Measurements from ENCODE around the gene PLCH1.

The PLCH1 gene

DNA sequence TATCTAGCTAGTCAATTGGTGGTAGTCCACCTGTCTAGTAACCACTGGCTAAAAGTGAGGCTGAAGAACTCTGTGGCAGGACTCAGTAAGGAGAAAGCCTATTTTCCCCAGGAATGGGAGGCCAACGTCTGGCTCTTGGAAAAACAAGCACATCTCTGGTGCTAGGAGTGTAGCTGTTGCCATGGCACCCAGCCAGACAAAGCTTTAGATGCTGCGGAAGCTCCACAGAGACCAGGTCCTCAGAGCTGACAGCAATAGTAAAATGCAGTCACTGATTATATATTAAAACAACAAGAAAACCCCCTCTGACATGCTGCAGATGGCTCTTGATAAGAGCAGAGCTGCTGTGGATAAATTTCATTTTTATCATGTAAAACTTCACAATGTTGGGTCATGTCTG is 326.5 kb downstream of the PLCH1 start:
- no peak for TF ChIP-seq CTCF (IDR thresholded peaks at IDR 0.05; ENCODE audit: control insufficient read depth, extremely low read depth, insufficient read depth)
- DNase-seq (ENCODE audit: low read depth): no peak

GRCh38 chr3:155417119-155417517 is 327.8 kb downstream of the PLCH1 start:
- TF ChIP-seq CTCF (IDR thresholded peaks at IDR 0.05; ENCODE audit: control insufficient read depth, extremely low read depth, insufficient read depth): no peak
- no peak for DNase-seq (ENCODE audit: low read depth)
- no peak overlapping the region for H3K4me3 ChIP-seq (ENCODE audit: low read depth, low read length)

More for the DNA sequence above, 326.5 kb downstream of the PLCH1 start:
- no peak overlapping the region for H3K4me3 ChIP-seq (ENCODE audit: low read depth, low read length)

DNA sequence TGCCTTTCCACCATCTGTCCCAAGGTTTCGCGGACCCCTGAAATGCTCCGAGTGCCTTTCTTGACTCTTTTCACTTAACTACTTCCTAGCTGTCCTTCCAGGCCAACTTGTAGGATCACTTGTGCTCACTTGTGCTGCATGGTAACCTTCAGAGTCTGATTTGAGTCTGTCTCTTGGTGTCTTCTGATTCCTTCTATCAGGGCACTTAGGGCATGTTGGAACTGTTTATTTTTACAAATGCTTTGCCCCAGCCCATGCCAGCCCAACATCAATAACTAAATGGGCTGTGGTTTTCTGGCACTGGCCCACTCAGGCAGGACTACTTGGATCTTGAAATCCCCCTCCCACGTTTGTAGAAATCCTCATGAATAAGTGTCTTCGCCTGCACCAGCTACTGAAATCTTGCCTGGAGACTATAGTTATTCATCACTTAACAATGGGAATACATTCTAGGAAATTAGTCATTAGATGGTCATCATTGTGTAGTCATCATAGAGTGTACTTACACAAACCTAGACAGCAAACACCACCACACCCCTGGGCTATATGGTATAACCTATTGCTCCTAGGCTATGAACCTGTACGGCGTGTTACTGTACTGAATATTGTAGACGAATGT is 328.3 kb downstream of the PLCH1 start:
- no peak for DNase-seq (ENCODE audit: low read depth)
- TF ChIP-seq CTCF (IDR thresholded peaks at IDR 0.05; ENCODE audit: control insufficient read depth, extremely low read depth, insufficient read depth): no peak
- no peak overlapping the region for H3K4me3 ChIP-seq (ENCODE audit: low read depth, low read length)

- TF ChIP-seq CTCF (IDR thresholded peaks at IDR 0.05; ENCODE audit: control insufficient read depth, extremely low read depth, insufficient read depth): no peak
- DNase-seq (ENCODE audit: low read depth): no peak
- no peak overlapping the region for H3K4me3 ChIP-seq (ENCODE audit: low read depth, low read length)
These were observed 332.0 kb downstream of the PLCH1 start for GRCh38 chr3:155412904-155413303.

DNA sequence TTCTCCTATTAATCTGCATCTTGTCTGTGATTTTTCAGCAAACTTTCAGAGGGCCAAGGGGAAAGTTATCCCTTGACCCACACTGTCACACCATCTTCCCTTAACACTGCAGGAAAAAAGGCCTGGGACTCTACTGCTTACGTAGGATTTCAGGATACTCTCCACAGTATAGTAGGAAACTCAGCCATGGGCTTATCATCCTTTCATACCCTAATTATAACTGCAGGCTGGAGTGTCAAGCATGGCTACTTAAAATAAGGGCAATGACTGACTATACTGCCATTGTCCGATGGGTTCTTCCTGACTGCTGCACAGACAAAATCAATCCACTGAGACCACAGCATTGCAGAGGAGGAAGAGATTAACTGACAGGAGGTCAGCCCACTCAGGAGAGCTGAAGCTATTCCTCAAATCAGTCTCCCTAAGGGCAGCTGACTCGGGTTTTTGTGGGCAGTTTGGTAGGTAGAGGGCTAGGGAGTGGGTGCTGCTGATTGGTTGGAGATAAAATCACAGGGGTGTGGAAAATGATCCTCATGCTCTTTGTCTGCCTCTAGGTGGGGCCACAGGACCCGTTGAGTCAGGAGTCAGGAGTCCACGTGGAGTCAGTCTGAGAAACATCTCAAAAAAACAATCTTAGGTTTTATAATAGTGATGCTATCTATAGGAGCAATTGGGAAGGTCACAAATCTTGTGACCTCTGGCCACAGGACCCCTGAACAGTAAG is 333.2 kb downstream of the PLCH1 start:
- H3K4me3 ChIP-seq (ENCODE audit: low read depth, low read length): no peak overlapping the region
- DNase-seq (ENCODE audit: low read depth): no peak
- TF ChIP-seq CTCF (IDR thresholded peaks at IDR 0.05; ENCODE audit: control insufficient read depth, extremely low read depth, insufficient read depth): no peak

GRCh38 chr3:155409336-155409735 is 335.5 kb downstream of the PLCH1 start:
- DNase-seq (ENCODE audit: low read depth): no peak
- H3K4me3 ChIP-seq (ENCODE audit: low read depth, low read length): no peak overlapping the region
- no peak for TF ChIP-seq CTCF (IDR thresholded peaks at IDR 0.05; ENCODE audit: control insufficient read depth, extremely low read depth, insufficient read depth)
